Fibroblast of gingiva (primary cell): ENCODE data around the gene SYTL1.

Experiments
- DNase-seq: peaks from one replicate; pipeline ENCODE4 v3.0.0-alpha.2; 2011; ENCODE audit warnings: low read depth

SYTL1 gene

GRCh38 chr1:27364696-27365371 lies 23.0 kb downstream of the SYTL1 start:
- no peak for DNase-seq

- peak; percentile 90 for DNase-seq
Measured at GRCh38 chr1:27365372-27366112, 23.7 kb downstream of the SYTL1 start.

GRCh38 chr1:27366113-27366410 lies 24.2 kb downstream of the SYTL1 start:
- peak; percentile 78 for DNase-seq

DNA sequence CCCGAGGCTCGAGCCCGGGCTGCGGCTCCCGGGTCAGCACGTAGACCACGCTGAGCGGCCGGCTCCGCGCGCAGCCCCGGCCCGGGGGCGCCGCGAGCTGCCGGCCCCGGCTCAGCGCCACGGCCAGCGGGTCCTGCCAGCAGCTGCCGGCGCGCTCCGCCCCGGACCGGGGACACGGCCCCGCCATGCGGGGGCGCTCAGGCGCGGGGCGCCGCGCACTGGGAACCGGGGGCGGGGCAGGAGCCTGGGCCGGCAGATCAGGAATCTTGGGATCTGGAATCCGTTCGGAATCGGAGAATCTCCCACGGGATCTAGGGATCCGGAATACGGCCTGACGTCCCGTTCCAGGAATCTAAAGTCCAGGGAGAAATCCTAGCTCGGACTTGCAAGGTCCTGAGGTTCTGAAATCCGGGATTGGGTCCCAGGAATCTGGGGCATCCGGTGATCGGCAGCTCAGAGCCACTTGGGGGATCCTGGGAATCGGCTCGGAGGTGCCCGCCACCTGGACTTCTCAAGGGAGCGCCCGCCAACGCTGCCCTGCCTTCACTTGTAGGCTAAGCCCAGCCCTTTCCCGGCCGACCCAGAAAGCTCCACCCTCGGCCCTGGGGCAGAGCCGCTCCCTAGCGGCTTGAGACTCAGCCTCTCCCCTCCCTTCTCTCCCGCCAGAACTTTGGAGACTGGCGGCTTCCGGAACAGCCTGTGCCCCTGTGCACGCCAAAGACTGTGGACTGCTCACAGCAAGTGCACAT lies 24.8 kb downstream of the SYTL1 start, which contains the start of gene MAP3K6:
Gene MAP3K6, minus strand, starts transcription at position 551 of the 749 bp plus-strand sequence. Its CDS starts 364 bp downstream, at position 187.
- peak; percentile 81 for DNase-seq

DNA sequence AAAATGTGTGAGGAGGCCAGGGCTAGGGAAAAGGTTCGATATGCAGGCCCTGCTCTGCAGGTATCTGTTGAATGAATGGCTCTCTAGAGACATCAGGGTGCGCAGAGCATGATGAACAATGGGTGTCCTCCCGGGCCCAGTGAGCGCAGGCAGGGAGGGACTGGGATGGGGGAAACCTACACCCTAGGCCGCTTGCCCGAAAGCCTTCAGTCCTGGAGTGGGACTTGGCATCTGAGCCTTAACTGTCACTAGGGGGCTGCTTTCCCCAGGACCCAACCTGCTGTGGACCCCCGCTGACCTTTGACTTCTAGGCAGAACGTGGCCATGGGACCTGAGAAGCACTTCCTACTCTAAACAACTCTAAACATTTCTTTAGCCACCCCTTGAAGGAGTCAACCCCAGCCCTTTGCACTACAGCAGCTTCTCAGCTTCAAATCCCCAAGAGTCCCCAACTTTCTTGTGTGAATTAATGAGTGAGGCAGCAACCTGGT lies 25.4 kb downstream of the SYTL1 start:
- DNase-seq = no peak

GRCh38 chr1:27368869-27369582 lies 27.2 kb downstream of the SYTL1 start:
- no peak for DNase-seq

DNA sequence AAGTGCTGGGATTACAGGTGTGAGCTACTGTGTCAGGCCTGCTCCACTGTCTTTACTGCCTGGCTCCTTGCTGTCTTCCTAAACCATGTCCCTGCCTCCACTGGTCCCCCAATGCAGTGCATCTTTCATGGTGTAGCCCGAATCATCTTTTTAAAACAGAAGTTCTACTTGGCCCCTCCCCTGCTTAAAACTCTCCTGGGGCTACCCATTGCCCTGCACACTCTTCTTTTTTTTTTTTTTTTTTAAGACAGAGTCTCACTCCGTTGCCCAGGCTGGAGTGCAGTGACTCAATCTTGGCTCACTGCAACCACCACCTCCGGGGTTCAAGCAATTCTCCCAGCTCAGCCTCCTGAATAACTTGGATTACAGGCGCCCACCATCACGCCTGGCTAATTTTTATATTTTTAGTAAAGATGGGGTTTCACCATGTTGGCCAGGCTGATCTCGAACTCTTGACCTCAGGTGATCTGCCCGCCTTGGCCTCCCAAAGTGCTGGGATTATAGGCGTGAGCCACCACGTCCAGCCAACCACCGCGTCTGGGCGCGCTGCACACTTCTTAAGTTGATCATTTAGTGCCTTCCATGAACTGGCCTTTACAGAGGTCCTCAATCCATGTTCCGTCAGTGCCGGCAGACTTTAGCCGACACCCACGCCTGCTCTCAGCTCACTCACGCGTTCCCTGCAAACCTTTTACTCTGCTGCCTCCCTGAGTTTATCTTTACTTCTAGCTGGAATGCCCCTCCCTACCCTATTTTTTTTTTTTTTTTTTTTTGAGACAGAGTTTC lies 30.4 kb downstream of the SYTL1 start:
- DNase-seq = no peak

DNA sequence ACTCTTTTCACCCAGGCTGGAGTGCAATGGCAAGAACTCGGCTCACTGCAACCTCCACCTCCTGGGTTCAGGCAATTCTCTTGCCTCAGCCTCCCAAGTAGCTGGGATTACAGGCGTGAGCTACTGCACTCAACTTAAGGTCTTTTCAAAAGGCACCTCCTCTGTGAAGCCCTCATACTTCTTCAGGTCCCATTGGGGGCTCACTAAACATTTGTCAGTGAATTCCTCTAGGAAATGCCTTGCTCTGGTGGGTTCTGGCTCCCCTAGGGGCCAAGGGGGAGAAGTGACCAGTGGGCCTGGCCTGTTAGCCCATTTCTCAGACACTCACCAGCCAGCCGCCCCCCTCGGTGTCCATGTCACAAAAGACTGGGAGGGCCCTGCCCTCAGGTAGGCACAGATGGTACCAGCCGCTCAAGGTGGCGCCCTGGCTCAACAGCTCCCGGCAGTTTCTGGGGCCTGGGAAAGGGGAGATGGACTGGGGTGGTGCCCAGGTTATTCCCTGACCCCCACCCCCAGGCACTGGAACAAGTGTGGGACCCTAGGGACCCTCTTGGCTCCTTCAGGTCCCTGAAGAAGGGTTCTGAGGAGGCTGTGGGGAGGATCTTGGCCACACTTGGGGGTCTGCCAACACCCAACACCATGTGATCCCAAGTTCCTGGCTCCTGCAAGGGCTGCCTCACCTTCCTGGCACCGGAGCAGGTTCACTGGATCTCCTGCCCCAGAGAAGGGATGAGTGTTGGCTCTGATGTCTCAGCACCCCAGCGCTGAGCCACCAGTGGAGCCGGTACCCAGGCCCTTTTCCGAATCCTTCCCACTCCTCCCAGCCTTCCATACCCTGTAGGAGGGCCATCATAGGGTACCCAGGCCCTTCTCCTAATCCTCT lies 31.2 kb downstream of the SYTL1 start:
- no peak for DNase-seq

- DNase-seq = no peak
Measured at GRCh38 chr1:27374362-27375086, 32.7 kb downstream of the SYTL1 start, which contains the start of gene FCN3. TSS of gene FCN3 (minus strand) at chr1:27374824. CDS start at chr1:27374818, 6 bp downstream.

- no peak for DNase-seq
Measured at GRCh38 chr1:27377760-27378495, 36.1 kb downstream of the SYTL1 start.

- no peak for DNase-seq
Measured at GRCh38 chr1:27379564-27380122, 37.8 kb downstream of the SYTL1 start.

DNA sequence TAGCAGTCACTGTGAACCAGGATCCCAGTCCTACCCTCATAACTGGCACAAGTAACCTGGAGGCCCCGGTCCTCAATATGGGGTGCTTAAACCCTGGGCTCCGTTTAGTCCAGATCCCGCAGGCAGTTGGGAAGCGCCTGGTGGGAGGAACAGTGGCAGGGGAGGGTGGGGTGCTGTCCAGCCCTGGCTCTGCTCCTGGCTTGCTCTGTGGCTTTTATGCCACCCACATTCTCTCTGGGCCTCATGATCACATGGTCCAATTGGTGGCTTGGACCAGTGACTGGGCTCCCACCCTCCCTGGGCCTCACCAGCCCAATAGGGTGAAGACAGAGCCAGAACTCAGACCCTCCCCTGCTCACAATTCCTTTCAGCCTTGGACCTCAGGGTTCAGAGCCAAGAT lies 38.4 kb downstream of the SYTL1 start:
- no peak for DNase-seq

DNA sequence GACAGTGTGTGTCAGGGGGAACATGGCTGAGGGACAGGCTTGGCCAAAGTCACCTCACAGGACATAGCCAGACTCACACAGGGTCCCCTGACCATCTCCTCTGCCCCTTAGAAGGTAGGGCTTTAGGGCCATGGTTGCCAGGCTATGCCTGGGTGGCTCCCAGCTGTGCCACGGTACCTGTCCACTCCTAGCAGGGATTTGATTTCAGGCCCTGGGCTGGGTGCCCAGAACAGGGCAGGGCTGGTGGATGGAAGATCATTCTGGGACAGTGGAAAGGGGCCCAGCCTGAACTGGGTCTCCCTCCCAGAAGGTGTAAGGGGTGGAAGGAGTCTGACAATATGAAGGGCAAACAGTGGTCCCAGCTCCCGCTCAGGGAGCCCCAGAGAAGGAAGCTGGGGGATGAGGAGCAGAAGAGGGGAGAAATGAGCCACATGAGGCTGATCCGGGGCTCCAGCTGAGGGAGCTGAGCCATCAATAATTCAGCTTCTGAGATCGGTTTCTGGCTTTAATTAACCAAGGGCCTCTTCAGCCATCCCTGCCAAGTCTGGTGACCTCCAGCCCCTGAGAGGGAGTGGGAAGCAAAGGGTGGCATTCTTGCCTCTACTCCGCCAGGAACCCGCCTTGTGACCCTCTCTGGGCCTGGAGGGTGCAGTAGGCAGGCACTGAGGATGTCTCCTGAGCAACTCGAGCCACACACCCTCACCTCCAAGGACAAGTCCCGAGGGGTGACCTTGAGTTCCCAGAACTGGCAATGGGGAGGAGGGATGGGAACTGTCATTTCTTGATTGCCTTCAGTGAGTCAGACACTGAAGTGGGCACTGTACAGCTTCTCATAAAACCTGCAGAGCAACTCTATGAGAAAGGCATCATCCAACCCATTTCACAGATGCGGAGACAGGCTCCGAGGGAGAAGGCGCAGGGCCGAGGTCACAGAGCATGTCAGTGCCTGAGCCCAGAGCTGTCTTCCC lies 39.2 kb downstream of the SYTL1 start:
- DNase-seq = no peak

GRCh38 chr1:27381969-27382762 lies 40.3 kb downstream of the SYTL1 start:
- DNase-seq = no peak

- DNase-seq = no peak
Measured at GRCh38 chr1:27383039-27383605, 41.3 kb downstream of the SYTL1 start, which contains the start of gene CD164L2. TSS of gene CD164L2 (minus strand) at chr1:27383333. CDS start at chr1:27383239, 94 bp downstream.

DNA sequence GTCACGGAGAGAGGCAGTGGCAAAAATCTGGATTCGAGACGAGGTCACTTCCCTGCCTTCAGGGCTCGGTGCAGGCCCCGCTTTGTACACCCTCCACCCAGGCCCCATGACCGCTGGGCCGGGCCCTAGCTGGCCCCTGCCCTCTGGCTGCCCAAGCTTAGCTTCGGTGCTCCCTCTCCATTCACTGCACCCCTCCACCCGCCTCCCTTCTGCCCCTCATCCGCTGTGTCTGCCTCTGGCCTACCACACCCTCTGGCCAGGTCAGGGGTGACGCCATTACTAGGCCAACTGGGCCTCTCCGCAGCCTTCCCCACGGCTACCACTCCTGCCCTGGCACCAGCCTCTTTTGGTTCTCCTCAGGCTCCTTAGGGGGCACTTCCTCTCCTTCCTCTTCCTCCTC lies 41.8 kb downstream of the SYTL1 start:
- DNase-seq = no peak
